Suppressor macrophage treated with lipopolysaccharide for 4 hours (primary cell): ENCODE measurements around the gene TNK2.
"Not testable (repeated sequence)": the region's sequence is repeated elsewhere in the genome, so short reads cannot be mapped to it uniquely, and the experiment has no call there.

Source experiments
- DNase-seq: peaks from one replicate; pipeline ENCODE4 v3.0.0-alpha.2; 2020

The TNK2 gene

GRCh38 chr3:195907934-195908693 is at the start of gene TNK2:
Gene TNK2 (minus strand): TSS chr3:195908551. CDS start chr3:195888588, 19,963 bp downstream.
- peak; percentile 80 for DNase-seq

GRCh38 chr3:195956577-195956976 is 48.2 kb upstream of the TNK2 start:
- DNase-seq, result no peak

GRCh38 chr3:195955416-195955841 is 47.1 kb upstream of the TNK2 start:
- DNase-seq, result peak; percentile 6

- DNase-seq, result not testable (repeated sequence)
These were observed 46.4 kb upstream of the TNK2 start for GRCh38 chr3:195954752-195955119.

GRCh38 chr3:195954052-195954751 is 45.9 kb upstream of the TNK2 start:
- DNase-seq, result peak; percentile 72

- not testable (repeated sequence) for DNase-seq
These were observed 44.2 kb upstream of the TNK2 start for GRCh38 chr3:195952590-195952989.

- DNase-seq, result not testable (repeated sequence)
These were observed 43.3 kb upstream of the TNK2 start for GRCh38 chr3:195951443-195952177.

GRCh38 chr3:195950731-195951130 is 42.4 kb upstream of the TNK2 start:
- not testable (repeated sequence) for DNase-seq

GRCh38 chr3:195950164-195950563 is 41.8 kb upstream of the TNK2 start:
- not testable (repeated sequence) for DNase-seq

GRCh38 chr3:195946910-195947699 is 38.8 kb upstream of the TNK2 start:
- DNase-seq, result not testable (repeated sequence)

GRCh38 chr3:195941265-195941815 is 33.0 kb upstream of the TNK2 start:
- DNase-seq, result not testable (repeated sequence)

GRCh38 chr3:195940806-195941205 is 32.5 kb upstream of the TNK2 start:
- DNase-seq, result not testable (repeated sequence)

- DNase-seq, result not testable (repeated sequence)
These were observed 31.4 kb upstream of the TNK2 start for GRCh38 chr3:195939526-195940470.

- not testable (repeated sequence) for DNase-seq
These were observed 24.7 kb upstream of the TNK2 start for GRCh38 chr3:195933044-195933430.

GRCh38 chr3:195932418-195933043 is 24.2 kb upstream of the TNK2 start:
- no peak for DNase-seq

GRCh38 chr3:195931582-195932273 is 23.4 kb upstream of the TNK2 start:
- DNase-seq, result no peak

- DNase-seq, result no peak
These were observed 21.1 kb upstream of the TNK2 start for GRCh38 chr3:195929452-195929851.

- DNase-seq, result no peak
These were observed 13.0 kb upstream of the TNK2 start for GRCh38 chr3:195921334-195921791.

- no peak for DNase-seq
These were observed 9.8 kb upstream of the TNK2 start for GRCh38 chr3:195918176-195918575.

GRCh38 chr3:195916991-195917390 is 8.6 kb upstream of the TNK2 start:
- no peak for DNase-seq
